HG02623 (cell line): ENCODE results near the gene EXOC4.
"Not testable (repeated sequence)": the region's sequence is repeated elsewhere in the genome, so short reads cannot be mapped to it uniquely, and the experiment has no call there.

ENCODE experiments used
- ATAC-seq: cut with Tn5 transposase; IDR thresholded peaks from one replicate; pipeline ENCODE4 v1.9.1; 2021; ENCODE audit warnings: moderate library complexity; ENCODE audit not compliant: unreplicated experiment

Gene EXOC4

DNA sequence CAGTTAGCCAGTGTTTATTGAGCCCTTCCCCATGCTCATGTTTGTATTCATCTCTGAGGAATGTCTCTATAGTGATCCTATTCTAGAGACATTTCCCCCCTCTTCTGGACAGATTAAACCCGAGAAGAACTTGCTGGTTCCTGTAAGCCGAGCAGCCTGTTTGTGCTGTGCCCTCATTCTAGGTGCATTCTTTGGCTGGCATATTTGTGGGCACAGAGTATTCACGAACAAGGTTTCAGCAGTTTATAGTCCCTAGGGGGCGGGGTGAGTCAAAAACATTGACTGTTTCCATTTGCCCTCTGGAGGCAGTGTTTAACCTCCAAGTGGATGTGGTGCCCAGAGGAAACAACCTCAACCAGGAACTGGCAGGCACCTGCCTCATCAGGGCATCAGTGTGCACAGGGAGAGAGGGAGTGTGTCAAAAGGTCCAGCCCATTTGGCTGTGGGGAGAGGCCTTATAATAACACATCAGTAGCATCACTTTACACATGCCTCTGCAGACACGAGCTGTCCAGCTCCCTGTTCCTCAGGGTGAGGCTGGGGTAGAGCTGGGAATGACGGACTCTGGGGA, 600.9 kb downstream of the EXOC4 start:
- ATAC-seq, result peak; percentile 74

DNA sequence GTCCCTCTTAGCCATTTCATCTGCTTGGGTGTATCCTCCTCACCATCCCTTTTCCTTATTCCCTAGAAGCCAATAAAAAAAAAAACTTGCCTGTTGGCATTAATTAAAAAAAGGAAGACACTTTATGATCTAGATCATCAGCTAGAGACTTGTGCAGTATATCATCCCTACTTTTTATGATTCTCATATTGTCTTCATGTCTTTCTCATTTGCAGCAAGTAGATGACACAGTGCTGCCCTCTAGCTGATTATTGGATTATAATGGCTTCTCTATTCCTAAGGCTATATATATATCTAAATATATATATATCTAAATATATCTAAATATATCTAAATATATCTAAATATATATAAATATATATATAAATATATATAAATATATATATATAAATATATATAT, 601.9 kb downstream of the EXOC4 start:
- ATAC-seq, result no peak

DNA sequence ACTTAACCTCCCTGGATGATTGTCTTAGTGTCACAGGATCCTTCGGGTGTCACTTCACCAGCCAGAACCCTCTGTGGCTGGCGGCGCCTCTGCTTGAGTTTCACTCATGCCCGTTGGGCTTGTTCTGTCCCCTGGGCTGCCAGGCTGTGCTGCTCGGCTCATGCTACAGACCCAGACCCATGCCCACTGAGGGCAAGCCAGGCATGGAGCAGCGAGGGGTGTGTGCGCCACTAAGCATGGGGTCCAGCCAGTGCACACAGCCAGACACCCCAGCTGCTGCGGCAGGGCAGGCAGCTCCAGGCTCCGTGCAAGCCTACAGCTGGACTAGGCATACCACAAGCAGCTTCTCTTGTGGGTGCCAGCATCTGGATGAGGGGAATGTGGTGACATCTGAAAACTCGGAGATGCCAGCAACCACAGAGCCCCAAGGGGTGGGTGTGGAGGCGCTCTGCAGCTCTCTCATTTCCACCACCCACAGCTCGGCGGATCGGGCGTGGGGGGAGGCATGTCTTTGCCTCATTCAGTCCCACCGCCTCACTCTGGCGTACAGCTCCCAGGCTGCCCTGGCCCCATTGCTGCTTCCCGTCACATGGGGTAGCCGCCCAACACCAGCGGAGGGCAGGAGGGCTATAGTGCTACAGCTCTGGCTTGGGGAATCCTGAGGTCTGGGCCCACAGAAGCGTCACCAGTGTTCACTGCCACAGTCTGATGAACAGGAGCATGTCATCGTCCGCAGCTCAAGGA, 604.7 kb downstream of the EXOC4 start:
- ATAC-seq, result no peak

DNA sequence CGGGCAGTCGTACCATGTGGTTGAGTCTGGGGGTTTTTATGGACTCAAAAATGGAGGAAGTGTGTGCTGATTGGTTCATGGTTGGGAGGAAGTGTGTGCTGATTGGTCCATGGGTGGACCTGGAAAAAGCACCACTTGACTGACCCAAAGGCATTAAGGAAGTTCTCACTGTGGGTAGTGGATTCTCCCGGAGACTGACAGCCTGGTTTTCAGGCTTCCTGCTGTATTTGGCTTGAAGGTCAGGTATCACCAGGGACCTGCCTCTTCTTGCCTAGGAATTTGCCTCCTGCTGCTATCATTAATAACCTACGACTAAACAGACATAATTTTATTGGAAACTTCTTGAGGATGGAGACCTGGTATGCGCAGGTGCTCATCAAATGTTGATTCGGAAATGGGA, 605.4 kb downstream of the EXOC4 start:
- no peak for ATAC-seq

DNA sequence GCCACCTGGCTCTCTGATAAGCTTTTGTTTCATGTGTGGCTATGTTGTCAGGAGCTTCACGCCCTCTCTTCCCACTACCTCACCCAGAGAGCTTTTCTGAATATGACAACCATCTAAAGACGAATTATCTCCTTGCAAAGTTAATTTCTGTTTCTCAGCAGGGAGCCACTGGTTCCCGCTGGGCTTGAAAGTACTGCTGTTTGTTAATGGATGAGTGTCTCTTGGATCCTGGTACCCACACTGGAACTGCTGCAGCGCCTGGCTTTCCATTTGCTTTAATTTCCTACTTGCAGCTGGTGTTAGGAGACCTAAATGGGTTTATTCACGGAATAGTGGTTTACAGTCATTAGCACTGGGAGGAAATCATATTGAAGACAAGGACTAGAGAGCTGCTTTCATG, 606.4 kb downstream of the EXOC4 start:
- no peak for ATAC-seq

DNA sequence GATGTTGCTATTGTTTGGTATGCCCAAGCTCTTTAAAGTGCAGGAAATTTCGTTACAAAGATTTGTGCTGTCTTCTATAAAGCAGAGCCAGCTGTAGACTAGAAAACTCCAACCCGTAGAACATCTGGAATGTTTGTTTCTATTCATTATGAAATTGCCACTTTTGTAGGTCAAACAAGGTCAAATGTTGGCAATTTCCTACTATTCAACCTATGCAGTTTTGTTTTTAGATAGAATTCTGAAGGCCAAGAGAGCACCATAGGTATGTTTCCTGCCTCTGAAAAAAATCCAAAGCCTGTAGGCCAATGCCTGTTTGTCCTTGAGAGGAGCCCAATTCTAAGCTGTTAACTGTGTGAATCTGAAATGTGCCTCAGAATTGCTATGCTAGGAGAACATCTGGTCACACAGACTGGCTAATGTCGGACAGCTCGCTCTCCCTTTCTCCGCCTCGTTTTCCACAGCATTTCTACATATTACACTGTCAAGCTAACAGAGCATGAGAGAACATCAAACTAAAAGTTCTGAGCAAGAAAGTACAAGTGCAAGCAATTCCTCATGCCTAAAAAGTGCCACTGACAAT, 607.1 kb downstream of the EXOC4 start:
- no peak for ATAC-seq

DNA sequence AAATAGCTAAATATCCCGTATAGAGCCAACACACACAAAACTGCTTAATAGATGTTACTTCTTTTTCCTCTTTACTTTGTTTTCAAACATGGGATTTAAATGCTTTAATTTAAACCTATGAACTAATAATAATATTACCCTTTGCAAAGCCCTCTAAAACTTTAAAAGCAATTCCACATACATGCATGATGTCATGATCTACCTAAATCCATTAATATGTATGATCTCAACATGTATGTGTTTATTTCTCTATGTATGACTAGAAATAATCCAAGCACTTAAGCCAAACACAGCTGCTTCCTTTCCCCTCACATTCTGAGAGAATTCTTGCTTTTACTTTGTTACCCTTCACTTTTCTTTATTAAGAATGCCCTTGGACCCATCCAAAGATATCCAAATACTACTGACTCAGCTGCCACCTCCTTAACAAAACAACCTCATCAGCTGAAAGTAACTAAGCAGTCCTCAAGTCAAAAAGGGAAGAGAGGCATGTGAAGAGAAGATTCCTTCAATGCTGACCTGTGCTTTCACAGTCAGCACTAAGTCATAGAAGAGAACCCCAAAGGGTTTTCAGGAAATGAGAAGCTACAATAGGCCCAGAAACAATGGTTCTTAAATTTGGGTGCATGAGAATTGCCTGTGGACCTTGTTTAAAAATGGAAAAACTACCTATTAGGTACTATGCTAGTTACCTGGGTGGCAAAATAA, 607.9 kb downstream of the EXOC4 start:
- no peak for ATAC-seq

DNA sequence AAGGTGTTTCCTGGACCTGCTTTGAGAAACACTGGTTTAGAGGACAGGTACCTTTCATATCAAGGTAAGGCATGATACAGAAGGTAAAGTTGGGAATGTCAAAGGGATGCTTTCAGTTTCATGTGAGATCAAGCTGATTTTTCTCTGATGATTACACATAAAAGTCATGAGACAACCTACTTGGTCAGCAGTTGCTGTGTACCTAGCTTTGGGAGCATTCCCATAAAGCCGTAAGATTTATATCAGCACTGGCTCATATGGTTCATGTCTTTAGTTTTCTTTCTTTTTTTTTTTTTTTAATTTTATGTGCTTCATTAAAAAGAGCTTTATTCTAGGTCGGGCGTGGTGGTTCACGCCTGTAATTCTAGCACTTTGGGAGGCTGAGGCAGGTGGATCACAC, 609.0 kb downstream of the EXOC4 start:
- no peak for ATAC-seq

DNA sequence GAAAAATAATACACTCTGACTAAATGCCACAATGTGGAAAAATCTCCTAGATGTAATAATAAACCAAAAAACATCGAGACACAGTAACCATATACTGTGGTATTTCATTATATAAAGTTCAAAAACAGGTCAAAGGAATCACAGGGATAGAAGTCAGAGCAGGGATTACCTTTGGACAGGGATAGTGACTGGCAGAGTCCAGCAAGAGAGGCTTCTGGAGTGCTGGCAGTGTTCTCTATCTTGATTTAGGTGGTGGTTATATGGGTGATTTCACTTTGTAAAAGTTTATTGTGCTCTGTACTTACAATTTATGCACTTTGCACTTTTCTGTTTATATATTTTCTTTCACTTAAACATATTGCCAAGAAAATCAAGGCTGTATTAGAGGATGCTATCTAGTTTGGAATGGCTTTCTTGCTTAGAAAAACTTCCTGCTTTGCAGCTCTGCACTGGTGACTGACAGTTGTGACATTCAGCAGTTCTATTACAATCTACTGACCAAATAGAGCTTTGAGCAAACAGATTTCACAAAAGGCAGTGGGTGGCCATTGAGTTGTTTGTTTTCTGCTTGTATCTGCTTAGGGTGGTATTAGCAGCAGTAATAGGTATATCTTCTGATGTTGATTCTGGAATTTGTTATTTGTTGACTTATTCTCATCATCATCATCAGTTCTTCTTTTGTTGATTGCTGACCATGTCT, 610.6 kb downstream of the EXOC4 start:
- no peak for ATAC-seq

DNA sequence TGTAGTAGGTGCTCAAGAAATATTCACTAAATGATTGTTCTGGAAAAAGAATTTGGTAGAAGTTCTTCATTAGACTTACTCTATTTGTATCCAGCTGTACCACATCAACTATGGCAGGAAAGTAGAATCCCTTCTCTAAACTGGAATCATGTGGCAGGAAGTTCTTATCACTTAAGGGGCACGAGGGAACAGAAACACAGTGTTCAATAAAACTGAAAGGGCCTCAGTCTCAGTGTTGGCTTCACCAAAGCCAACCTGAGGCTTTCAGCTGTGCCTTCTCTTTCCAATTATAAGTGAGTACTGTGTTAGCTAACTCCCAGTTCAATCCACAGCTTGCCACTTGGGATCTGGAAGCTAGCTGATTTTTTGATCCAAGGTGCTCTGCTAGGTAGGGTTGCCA, 616.7 kb downstream of the EXOC4 start:
- no peak for ATAC-seq

DNA sequence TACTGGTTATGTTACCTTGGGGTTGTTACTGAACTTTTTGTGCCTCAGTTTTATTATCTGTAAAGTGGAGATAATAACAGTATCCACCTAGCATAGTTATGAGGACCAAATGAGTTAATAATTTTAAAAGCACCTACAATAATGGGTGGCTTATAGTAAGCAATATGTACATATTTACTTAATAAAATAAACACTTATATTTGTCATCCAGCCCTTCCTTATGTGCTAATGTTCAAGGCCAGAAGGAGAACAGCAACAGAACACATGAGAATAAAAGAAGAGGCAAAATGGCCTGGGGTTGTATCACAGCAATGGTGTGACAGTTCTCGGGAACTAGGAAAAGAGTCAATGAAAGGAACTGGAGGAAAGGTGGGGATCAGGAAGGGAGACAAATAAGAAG, 618.9 kb downstream of the EXOC4 start:
- ATAC-seq, result no peak

DNA sequence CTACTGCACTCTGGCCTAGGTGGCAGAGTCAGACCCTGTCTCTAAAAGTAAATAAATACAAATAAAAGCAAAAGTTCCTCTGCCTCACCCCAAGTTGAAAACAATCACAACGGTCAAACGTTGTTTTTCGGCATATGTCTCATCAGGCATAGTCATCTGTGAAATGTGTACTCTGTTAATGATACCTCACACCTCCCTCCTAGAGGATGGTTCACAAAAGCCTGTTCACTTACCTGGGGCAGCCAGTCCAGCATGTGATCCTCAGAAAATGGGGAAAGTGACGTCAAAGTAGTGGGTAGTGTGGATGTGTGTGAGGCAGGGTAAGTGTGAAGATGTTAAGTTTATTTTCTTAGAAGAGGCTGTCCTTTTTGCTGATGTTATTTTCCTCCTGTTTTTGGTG, 620.3 kb downstream of the EXOC4 start:
- no peak for ATAC-seq

DNA sequence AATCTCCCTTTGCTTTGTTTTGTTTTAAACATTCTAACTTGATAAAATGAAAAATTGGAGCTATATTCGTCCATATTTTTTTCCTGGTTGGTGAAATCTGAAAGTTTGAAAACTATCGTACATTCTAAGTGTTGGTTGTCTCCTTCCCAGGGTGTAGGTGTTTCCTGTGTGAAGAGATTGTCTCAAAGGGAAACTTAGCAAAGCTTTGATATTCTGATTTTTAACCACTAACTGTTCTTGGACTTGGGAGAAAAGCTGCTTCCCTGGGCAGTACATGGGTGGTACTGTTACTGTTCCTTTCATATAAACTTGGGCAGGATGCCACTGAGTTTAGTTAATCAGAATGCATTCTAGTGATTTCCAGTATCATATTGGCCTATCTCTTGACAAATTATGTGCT, 620.8 kb downstream of the EXOC4 start:
- ATAC-seq, result no peak

DNA sequence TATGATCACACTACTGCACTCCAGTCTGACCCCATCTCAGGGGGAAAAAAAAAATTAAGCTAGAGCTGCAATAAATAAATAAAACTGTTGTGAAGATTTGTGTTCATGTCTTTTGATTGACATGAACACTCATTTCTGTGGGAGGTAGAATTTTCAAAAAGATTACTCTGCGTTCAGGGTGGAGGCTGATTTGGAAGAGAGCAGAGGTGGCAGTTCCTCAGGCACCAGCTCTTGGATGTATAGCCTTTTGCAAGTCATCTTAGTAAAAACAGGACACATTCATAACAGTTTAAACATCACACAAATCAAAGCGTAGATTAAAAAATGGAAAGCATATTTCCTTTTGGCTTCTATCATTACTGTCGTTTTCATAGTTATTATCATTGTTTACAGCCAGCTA, 630.7 kb downstream of the EXOC4 start:
- no peak for ATAC-seq

DNA sequence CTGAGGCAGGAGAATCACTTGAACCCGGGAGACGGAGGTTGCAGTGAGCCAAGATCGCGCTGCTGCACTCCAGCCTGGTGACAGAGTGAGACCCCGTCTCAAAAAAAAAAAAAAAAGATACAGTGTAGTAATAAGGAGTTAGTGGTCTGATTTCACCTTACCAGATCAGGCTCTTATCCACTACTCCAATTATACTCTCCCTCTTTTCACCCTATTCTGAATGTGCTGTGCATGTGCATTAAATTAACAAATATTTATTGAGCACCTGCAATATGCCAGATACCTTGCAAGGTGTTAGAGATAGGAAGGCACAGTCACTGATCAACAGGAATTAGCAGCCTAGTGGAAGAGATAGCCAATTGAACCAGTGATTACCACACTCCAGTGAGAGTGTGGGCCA, 632.3 kb downstream of the EXOC4 start:
- no peak for ATAC-seq

DNA sequence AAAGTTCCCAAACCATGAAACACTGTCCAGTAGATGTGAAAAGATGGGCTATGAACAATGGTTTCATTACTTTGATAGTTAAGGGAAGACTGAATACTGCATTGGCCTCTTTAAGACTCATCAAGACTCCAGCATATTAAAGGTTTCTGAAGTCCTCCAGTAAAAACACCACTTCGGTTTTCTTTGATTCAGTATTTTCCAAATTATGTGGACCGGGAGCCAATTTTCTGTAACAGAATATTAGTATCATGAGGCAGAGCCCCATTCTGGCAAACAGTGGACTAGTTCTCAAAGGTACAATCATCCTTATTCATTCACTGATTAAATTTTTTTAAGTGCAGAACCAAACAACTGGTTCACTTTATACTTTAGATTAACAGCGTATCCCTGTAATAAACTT, 633.2 kb downstream of the EXOC4 start:
- ATAC-seq, result no peak

DNA sequence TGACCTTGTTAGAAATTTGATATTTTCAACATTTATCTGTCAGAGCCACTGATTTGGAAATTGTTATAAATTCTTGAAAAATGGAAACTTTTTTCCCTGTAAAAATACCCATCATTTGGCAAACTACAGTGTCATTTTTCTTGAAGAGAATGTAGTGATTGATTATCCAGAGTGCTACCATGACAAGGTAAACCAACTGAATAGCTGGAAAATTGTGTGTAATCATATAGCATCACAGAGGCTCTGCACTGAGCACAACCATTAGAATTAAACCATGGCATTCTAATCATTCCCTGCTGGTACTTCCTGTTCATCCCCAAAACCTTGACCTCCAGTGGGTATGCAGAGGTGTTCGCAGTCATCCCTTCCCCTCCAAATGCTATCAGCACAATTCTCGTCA, 633.9 kb downstream of the EXOC4 start:
- ATAC-seq, result no peak

DNA sequence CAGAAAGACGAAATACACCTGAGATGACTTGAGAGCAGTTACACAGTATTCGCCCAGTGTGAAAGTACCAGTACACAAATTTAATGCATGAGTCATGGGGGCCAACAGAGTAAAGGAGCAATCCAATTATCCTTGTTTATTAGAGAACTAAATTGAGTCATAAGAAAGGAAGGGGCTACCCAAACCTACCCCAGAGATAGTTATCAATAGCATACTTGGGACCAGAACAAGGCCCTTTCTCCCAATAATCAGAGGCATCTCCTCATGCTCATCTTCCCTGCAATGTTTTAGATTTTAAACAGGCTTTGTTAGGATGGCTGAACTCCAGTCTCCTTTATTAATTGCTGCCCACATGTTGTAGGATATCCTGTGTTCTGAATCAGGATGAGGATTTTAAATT, 634.6 kb downstream of the EXOC4 start:
- ATAC-seq, result no peak

DNA sequence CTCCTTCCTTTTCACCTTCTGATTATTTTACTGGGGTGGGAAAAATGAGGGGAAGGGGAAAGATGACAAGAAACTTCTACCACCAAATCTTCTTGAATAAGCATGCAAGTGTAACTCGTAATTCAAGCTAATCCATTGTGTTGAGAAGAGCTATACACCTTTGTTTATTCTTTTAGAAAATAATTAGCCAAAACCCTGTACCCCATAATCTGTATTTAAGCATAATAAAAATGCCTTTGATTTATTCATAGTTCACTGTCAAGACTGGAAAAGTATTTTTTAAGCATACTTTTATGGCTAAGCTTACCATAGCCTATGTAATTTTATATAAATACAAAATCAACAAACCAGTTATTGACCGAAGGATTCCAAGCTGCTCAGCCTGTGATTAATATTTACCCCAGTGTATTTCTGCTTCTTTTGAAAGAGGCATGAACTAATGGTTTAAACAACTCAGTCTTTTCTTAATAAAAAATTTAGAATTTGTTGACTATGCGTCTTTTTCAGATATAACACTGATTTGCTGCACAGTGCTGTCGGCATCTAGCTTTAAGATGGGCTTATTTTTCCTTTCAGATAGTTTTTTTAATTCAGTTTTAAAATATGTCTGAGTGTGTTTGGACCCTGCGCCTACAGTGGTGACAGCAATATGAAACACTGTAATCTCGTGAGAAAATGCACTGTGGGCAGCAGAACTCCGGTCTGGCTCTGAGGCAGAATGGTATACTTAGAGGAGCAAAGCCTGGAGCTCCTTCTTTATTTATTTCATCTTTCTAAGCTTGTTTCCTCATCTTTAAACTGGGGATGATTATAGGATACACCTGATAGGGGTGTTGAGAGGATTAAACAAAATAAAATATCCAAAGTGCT, 635.4 kb downstream of the EXOC4 start:
- ATAC-seq, result no peak

DNA sequence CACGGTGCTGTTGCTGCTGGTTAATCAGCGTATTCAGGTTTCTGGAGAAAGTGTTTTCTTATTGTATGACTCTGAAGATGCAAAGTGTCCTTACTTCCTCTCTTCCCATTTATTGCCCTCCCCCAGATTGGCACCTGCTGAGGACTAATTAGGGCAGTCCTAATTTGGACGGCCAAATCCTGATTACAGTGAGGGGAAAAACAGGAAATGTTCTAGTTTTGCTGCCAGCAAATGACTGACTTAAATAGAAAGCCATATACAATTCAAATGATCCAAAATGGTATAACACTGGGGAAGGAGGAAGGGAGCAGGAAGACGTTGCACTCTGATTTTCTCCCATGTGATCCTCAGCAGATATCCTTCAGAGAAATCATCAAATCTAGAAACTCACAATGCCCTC, 651.9 kb downstream of the EXOC4 start:
- no peak for ATAC-seq

DNA sequence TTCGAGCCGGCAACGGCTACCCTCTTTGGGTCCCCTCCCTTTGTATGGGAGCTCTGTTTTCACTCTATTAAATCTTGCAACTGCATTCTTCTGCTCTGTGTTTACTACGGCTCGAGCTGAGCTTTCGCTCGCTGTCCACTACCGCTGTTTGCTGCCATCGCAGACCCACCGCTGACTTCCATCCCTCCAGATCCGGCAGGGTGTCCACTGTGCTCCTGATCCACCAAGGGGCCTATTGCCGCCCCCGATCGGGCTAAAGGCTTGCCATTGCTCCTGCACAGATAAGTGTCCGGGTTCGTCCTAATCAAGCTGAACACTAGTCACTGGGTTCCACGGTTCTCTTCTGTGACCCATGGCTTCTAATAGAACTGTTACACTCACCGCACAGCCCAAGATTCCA, 653.7 kb downstream of the EXOC4 start:
- not testable (repeated sequence) for ATAC-seq
